Right atrium auricular region (tissue), 2 donors: Measurements from ENCODE around the gene SLC8A2. TPM values are rescaled to one million over a fixed set of nuclear protein-coding genes. Genes with fewer than 3 reads are reported as not detected.
A peak's percentile ranks its signal among the peaks of the same experiment; 100 is the strongest.

ENCODE experiments used
- DNase-seq: peaks from one replicate; pipeline ENCODE4 v3.0.0-alpha.2; 2019; ENCODE audit warnings: low spot score
- H3K27ac ChIP-seq, 2 donors: fragments of 200-600 bp; sonication (generic); 1 replicate in 1 of 2; 2 replicates in 1 of 2; pipeline ENCODE4 v1.5.1; 2016 to 2019
- H3K27me3 ChIP-seq, 2 donors: fragments of 200-600 bp; sonication (generic); one replicate each; pipeline versions ENCODE4 v1.5.1 to v1.6.0; 2017 to 2019
- H3K36me3 ChIP-seq: fragments of 200-600 bp; sonication (generic); one replicate; pipeline ENCODE4 v1.5.1; 2016
- H3K4me1 ChIP-seq, 2 donors: fragments of 200-600 bp; sonication (generic); one replicate each; pipeline versions ENCODE4 v1.5.1 to v1.6.0; 2017 to 2019
- H3K4me3 ChIP-seq, 2 donors: fragments of 200-600 bp; sonication (generic); 1 replicate in 1 of 2; 2 replicates in 1 of 2; pipeline ENCODE4 v1.5.1; 2017 to 2019; ENCODE audit warnings: mild to moderate bottlenecking in 1 of 2, moderate library complexity in 1 of 2
- H3K9me3 ChIP-seq, 2 donors: fragments of 200-600 bp; sonication (generic); one replicate each; pipeline ENCODE4 v1.5.1; 2019
- total RNA-seq, 2 donors: library from RNA; depleted of rRNA; stranded (reverse); fragments of >200 nt; gene quantifications; one replicate each; pipeline ENCODE4 v1.1.0, GENCODE V29; 2016
- TF ChIP-seq, protein P1 (sequence below), 2 donors: fragments of 200-600 bp; sonication (generic); IDR thresholded peaks; one replicate each; pipeline ENCODE4 v1.5.1; 2019; ENCODE audit warnings: antibody characterized with exemption in 2 of 2

The SLC8A2 gene
- total RNA-seq, 2 donors from 2014 or later, result 0.28 to 0.37 TPM

DNA sequence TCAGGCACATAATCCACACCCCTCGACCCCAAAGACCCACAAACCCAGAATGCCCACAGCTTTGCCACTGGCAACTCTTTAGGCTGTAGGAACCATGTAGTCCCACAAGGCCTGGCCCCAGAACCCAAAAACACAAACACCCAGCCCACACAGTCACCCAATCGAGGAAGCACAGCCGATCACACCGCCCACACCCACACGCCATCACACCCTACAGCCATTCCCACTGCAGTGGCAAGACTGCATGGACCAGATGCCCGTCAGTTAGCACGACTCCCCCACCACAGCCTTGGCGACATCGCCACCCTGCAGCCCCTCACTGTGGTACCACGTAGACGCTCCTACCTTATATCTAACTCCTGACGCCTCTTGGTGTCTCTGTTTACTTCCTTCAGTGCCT, 28.4 kb downstream of the SLC8A2 start:
- DNase-seq, result no peak
- TF ChIP-seq, protein P1, sequence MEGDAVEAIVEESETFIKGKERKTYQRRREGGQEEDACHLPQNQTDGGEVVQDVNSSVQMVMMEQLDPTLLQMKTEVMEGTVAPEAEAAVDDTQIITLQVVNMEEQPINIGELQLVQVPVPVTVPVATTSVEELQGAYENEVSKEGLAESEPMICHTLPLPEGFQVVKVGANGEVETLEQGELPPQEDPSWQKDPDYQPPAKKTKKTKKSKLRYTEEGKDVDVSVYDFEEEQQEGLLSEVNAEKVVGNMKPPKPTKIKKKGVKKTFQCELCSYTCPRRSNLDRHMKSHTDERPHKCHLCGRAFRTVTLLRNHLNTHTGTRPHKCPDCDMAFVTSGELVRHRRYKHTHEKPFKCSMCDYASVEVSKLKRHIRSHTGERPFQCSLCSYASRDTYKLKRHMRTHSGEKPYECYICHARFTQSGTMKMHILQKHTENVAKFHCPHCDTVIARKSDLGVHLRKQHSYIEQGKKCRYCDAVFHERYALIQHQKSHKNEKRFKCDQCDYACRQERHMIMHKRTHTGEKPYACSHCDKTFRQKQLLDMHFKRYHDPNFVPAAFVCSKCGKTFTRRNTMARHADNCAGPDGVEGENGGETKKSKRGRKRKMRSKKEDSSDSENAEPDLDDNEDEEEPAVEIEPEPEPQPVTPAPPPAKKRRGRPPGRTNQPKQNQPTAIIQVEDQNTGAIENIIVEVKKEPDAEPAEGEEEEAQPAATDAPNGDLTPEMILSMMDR (IDR thresholded peaks at IDR 0.05), result no peak
- Histone ChIP-seq H3K9me3 (no peaks in the 10 kb centered on the region), H3K4me1 (peaks cover 0 to 24% of the 10 kb centered on the region in 2 donors), H3K4me3 (no peak overlapping the region), H3K27me3 (peaks cover 25 to 43% of the 10 kb centered on the region in 2 donors), H3K27ac (no peak overlapping the region), H3K36me3 (no peaks in the 10 kb centered on the region)

DNA sequence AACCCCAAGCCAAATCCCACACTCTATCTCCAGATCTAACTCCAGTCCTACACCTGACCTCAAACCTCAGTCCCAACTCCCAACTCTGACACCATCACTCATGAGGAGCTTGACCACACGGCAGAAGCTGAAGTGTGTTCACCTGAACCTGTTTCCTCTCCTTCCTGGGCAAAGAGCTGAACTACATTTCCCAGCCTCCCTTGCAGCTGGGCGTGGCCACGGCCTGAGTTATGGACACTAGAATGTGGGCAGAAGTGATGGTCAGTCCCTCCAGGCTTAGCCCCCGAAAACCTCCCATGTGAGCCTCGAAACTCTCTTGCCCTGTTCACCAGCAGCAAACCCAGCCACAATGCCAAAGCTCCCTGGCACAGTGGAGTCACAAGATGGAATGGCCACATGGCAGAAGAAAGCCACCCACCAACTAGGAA, 32.9 kb downstream of the SLC8A2 start:
- H3K9me3 ChIP-seq, result no peaks in the 10 kb centered on the region
- H3K4me3 ChIP-seq, result no peak overlapping the region
- TF ChIP-seq, protein P1 (IDR thresholded peaks at IDR 0.05), result no peak
- H3K27me3 ChIP-seq, result peaks cover 0 to 6% of the 10 kb centered on the region in 2 donors
- H3K36me3 ChIP-seq, result no peaks in the 10 kb centered on the region
- DNase-seq, result no peak
- H3K27ac ChIP-seq, result no peak overlapping the region
- no peaks in the 10 kb centered on the region for H3K4me1 ChIP-seq

DNA sequence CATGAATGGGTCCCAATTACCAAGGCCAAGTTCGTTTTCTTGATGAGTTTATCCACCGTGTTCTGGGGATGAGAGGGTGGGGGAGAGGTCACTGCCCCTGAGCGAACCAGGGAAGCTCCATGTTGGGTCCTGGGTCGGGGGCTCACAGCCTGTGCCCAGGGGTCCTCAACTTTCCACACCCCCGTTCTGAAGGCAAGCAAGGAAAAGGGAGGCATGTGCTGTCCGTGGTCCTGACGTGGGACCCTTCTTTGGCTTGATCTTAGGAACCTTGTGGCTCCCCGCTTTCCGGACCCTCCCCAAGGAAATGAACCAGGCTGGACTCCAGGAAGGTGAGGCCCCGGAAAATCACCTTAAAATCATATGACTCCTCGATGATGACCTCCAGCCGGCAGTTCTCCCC, 34.2 kb downstream of the SLC8A2 start:
- TF ChIP-seq, protein P1 (IDR thresholded peaks at IDR 0.05), result no peak
- Histone ChIP-seq H3K4me1 (no peaks in the 10 kb centered on the region), H3K36me3 (no peaks in the 10 kb centered on the region), H3K27ac (no peak overlapping the region), H3K9me3 (no peaks in the 10 kb centered on the region), H3K4me3 (no peak overlapping the region), H3K27me3 (peaks cover 0 to 4% of the 10 kb centered on the region in 2 donors)
- no peak for DNase-seq

DNA sequence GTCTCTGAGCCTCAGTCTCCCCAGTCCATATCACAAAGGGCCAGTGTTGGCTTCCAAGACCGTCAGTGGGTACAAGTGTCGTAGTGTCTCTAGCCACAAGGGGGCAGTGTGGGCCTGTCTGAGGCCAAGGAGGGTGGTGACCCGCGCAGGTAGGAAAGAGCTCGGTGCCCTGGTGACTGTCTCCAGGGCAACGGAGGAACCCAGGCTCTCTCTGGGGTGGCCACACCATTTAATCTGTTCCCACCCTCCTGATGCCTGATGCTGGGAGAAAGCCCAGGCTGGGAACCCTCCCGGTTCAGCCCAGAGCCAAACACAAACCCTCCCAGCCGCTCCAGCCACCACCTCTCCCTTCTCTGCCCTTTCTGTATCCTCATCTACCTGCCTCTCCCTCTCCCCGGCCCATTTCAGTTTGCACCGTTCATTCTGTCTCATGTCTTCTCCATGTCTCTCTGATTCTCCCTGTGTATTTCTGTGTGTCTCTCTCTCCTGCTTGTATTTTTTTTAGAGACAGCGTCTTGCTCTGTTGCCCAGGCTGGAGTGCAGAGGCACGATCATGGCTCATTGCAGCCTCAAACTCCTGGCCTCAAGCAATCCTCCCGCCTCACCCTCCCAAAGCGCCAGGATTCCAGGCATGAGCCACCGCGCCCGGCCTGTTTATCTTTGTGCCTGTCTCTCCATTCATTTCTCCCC, 34.8 kb downstream of the SLC8A2 start:
- Histone ChIP-seq H3K36me3 (no peaks in the 10 kb centered on the region), H3K27ac (no peak overlapping the region), H3K4me1 (no peaks in the 10 kb centered on the region), H3K9me3 (no peaks in the 10 kb centered on the region), H3K4me3 (no peak overlapping the region), H3K27me3 (peaks cover 0 to 11% of the 10 kb centered on the region in 2 donors)
- peak; percentile 76 for DNase-seq
- TF ChIP-seq, protein P1 (IDR thresholded peaks at IDR 0.05), result peak; percentile 73 to 94

DNA sequence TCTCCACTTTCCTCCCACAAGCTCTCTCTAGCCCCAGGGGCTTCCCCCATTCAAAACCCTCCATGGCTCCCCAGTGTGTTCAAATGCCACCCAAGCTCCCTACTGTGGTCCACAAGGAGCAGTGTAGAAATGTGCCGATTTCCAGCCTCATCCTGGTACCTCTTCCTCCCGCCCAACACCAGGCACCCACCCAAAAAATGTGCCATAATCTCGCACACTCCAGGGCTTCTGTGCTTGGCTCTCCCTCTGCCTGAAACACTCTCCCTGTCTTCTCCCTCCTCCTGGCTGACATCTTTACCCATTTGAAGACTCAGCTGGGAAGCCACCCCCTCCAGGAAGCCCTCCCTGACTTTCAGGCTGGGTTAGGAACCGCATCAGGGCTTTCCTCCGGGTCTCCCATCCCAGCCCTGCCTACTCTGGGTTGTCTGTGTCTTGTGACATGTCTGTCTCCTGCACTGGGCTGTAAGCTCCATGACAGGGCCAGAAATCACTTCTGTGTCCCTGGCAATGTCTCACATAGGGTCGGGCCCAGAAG, 35.7 kb downstream of the SLC8A2 start:
- Histone ChIP-seq H3K9me3 (no peaks in the 10 kb centered on the region), H3K36me3 (no peaks in the 10 kb centered on the region), H3K27ac (no peak overlapping the region), H3K27me3 (peaks cover 2 to 13% of the 10 kb centered on the region in 2 donors), H3K4me1 (no peaks in the 10 kb centered on the region), H3K4me3 (no peak overlapping the region)
- no peak for DNase-seq
- TF ChIP-seq, protein P1 (IDR thresholded peaks at IDR 0.05), result no peak
